ENCODE results near the gene UCK2. TPM values are rescaled to one million over a fixed set of nuclear protein-coding genes. Genes with fewer than 3 reads are reported as not detected.

Gene UCK2
- total RNA-seq, 2 experiments from 2014 or later, result 69.4 to 81.5 TPM

DNA sequence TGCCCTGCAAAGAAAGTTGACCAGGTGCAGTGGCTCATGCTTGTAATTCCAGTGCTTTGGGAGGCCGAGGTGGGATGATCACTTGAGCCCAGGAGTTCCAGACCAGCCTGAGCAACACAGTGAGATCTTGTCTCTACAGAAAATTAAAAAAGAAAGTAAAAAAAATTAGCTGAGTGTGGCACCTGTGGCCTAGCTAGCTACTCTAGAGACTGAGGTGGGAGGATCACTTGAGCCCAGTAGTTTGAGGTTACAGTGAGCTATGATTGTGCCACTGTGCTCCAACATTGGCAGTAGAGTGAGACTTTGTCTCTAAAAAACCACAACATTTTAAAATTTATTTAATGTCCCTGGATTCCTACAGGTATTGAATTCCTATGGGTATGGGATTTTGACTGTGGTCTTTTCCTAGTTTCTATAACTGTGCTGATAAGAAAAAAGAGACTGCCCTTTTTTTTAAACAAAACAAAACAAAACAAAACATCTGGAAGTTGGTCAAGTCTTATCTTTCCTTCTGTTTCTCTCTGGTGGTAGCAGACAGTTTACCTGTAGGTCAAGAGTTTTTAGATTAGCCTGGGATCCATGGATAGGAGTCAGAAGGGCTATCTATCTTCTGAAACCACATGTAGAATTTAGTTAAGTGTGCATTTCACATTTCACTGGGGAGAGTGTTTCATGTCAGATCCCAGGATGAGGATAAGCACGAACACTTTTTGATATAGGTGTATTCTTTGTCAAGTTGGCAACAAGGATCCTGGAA is 18.8 kb downstream of the UCK2 start:
- no peak for DNase-seq
- no peak for ATAC-seq
- intact Hi-C loops (cut with DNase I, micrococcal nuclease), result no loop called here
- no peak overlapping the region for H3K27ac Mint-ChIP-seq
- peaks cover 6% of the 10 kb centered on the region for H3K36me3 Mint-ChIP-seq (ENCODE audit: low read depth)
- ChIA-PET CTCF (interaction anchor here (0.7 kb wide), 1 partner anchor 15 kb away, joined by 3 read pairs; no protein-coding TSS in a partner anchor), POLR2A (no interaction called here)
- no peaks in the 10 kb centered on the region for H3K27me3 Mint-ChIP-seq
- H3K9me3 Mint-ChIP-seq (ENCODE audit: low read depth), result no peaks in the 10 kb centered on the region
- H3K4me3 Mint-ChIP-seq, result no peak overlapping the region
- peaks cover 36% of the 10 kb centered on the region for H3K4me1 Mint-ChIP-seq

DNA sequence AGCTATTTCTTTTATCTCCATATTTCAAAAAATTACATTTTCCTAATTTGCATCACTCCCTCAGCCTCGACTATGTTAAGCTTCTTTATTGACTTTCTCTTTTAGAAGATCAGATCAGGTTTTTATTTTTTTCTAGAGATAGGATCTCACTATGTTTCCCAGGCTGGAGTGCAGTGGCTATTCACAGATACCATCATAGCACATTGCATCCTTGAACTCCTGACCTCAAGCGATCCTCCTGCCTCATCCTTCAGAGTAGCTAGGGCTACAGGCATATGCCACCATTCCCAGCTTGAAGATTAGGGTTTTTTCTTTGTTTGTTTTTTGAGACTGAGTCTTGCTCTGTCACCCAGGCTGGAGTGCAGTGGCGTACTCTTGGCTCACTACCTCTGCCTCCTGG is 20.1 kb downstream of the UCK2 start:
- no peak for ATAC-seq
- H3K27ac Mint-ChIP-seq, result no peak overlapping the region
- H3K27me3 Mint-ChIP-seq, result no peaks in the 10 kb centered on the region
- DNase-seq, result no peak
- H3K4me3 Mint-ChIP-seq, result no peak overlapping the region
- H3K4me1 Mint-ChIP-seq, result peaks cover 34% of the 10 kb centered on the region
- peaks cover 6% of the 10 kb centered on the region for H3K36me3 Mint-ChIP-seq (ENCODE audit: low read depth)
- ChIA-PET POLR2A (no interaction called here), CTCF (interaction anchor here (0.6 to 1.4 kb wide), 2 partner anchors 18 to 105 kb away, joined by 3 to 4 read pairs; no protein-coding TSS in a partner anchor)
- no peaks in the 10 kb centered on the region for H3K9me3 Mint-ChIP-seq (ENCODE audit: low read depth)
- intact Hi-C loops (cut with DNase I, micrococcal nuclease), result no loop called here

DNA sequence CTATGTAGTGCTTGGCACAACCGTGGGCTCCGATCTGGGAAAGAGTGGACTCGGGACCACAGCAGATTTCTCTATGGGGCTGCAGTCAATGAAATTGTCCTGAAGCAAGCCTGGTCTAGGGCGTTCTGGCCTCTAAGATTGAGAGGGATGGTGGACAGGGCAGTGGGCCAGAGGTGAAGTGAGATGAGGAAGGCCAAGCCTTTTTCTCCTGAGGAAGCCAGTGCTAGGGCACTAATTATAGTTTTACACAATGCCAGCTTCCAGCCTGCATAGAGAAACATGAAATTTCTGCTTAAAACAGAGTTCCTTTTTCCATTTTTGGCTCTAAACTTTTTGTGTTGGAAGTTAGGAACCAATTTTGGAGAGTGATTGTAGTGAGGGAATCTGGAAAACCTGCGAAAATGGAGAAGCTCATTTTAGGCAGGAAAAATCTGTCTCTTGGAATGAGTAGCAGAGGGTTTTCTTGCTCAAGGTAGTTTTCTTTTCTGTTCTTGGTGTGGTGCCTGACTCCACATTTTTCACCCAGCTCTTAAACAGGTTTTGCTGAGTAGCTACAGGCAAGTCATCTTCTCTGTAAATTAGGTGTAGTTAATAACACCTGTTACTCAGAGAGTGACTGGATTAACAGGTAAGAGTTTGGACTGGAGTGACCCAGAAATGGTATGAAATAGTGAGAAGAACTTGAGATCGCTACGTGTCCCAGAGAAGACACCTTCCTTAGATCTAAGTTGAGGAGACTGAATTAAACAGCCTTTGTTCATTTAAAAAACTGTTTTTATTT is 22.1 kb downstream of the UCK2 start:
- DNase-seq (no peak), ATAC-seq (no peak)
- intact Hi-C loops (cut with DNase I, micrococcal nuclease), result no loop called here
- no peak overlapping the region for H3K4me3 Mint-ChIP-seq
- ChIA-PET POLR2A (no interaction called here), CTCF (interaction anchor here (0.6 to 1.3 kb wide), 3 partner anchors 42 to 151 kb away, joined by 3 to 4 read pairs (median 3); partner anchors contain the start of gene ALDH9A1)
- peaks cover 6% of the 10 kb centered on the region for H3K36me3 Mint-ChIP-seq (ENCODE audit: low read depth)
- H3K9me3 Mint-ChIP-seq (ENCODE audit: low read depth), result no peaks in the 10 kb centered on the region
- H3K27me3 Mint-ChIP-seq, result no peaks in the 10 kb centered on the region
- peaks cover 25% of the 10 kb centered on the region for H3K4me1 Mint-ChIP-seq
- H3K27ac Mint-ChIP-seq, result no peak overlapping the region

DNA sequence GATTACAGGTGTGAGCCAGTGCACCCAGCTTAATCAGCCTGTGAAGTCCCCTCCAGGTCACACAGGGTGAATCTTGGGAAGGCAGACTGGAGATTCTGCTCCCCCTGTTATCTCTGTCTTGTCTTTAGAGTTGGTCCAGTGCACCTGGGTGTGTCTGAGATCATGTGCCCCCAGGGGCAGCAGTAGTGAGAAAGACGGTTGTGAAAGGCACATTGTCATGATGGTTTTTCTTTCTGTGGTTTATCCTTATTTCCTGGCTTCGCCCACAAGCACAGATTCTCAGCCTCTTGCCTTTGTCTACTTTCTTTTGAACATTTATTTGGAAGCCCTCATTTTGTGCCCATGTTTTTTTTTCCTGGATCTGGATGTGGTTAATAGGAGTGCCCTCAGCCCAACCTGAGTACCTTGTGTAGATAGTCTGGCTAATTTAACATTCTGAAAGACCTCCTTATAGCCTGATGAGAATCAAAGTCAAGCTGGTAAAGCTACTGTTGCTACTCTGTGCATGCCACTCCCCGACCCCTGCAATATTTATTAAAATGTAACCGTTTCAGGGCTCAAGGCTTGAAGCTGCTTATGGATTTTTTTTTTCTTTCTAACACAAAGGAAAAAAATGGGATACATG is 23.7 kb downstream of the UCK2 start:
- Mint-ChIP-seq H3K4me1 (peaks cover 25% of the 10 kb centered on the region), H3K4me3 (no peak overlapping the region), H3K36me3 (ENCODE audit: low read depth) (peaks cover 6% of the 10 kb centered on the region), H3K27me3 (no peaks in the 10 kb centered on the region), H3K27ac (no peak overlapping the region), H3K9me3 (ENCODE audit: low read depth) (no peaks in the 10 kb centered on the region)
- no peak for DNase-seq
- ATAC-seq, result peak; percentile 39
- POLR2A ChIA-PET, result no interaction called here
- CTCF ChIA-PET, result no interaction called here
- intact Hi-C loops (cut with DNase I, micrococcal nuclease), result no loop called here

GRCh38 chr1:165852871-165853270 is 25.5 kb downstream of the UCK2 start:
- POLR2A ChIA-PET, result no interaction called here
- Mint-ChIP-seq H3K4me1 (peaks cover 24% of the 10 kb centered on the region), H3K36me3 (ENCODE audit: low read depth) (peaks cover 3% of the 10 kb centered on the region), H3K27me3 (no peaks in the 10 kb centered on the region), H3K27ac (no peak overlapping the region), H3K9me3 (ENCODE audit: low read depth) (no peaks in the 10 kb centered on the region), H3K4me3 (no peak overlapping the region)
- ATAC-seq (no peak), DNase-seq (no peak)
- intact Hi-C loops (cut with DNase I, micrococcal nuclease), result no loop called here
- CTCF ChIA-PET, result no interaction called here

DNA sequence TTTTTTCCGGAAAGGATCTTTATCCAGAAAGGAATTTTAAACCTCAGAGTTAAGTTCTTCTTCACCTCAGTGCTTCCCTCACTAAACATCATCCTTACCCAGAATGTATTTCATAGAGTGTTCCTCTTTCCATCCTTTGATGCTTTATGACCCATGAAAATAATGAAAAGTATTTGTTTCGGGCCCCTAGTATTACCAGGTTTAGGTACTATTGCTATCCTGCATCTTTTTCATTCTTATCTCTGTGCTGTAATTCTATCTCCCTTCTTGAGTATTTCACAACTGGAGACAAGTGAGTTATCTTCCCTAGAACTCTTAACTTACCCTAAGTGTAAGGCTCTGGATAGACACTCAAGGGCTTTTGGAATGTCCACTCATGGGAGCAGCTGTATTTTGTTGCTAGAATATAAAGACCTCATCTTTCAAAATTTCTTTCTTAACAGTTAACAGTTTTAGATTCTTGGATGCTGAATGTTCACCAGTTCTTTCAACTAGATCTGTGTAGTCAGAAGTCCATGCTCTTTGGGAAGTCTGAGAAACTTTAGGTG is 26.2 kb downstream of the UCK2 start:
- CTCF ChIA-PET, result no interaction called here
- no peaks in the 10 kb centered on the region for H3K9me3 Mint-ChIP-seq (ENCODE audit: low read depth)
- H3K36me3 Mint-ChIP-seq (ENCODE audit: low read depth), result no peaks in the 10 kb centered on the region
- peaks cover 24% of the 10 kb centered on the region for H3K4me1 Mint-ChIP-seq
- intact Hi-C loops (cut with DNase I, micrococcal nuclease), result no loop called here
- H3K27ac Mint-ChIP-seq, result no peak overlapping the region
- POLR2A ChIA-PET, result no interaction called here
- DNase-seq, result no peak
- H3K27me3 Mint-ChIP-seq, result no peaks in the 10 kb centered on the region
- no peak overlapping the region for H3K4me3 Mint-ChIP-seq
- no peak for ATAC-seq

GRCh38 chr1:165854101-165854845 is 26.9 kb downstream of the UCK2 start:
- ChIA-PET CTCF (no interaction called here), POLR2A (no interaction called here)
- H3K27ac Mint-ChIP-seq, result no peak overlapping the region
- ATAC-seq, result no peak
- DNase-seq, result no peak
- H3K9me3 Mint-ChIP-seq (ENCODE audit: low read depth), result no peaks in the 10 kb centered on the region
- no peak overlapping the region for H3K4me3 Mint-ChIP-seq
- H3K27me3 Mint-ChIP-seq, result no peaks in the 10 kb centered on the region
- H3K4me1 Mint-ChIP-seq, result peaks cover 20% of the 10 kb centered on the region
- intact Hi-C loops (cut with DNase I, micrococcal nuclease), result no loop called here
- no peaks in the 10 kb centered on the region for H3K36me3 Mint-ChIP-seq (ENCODE audit: low read depth)

GRCh38 chr1:165855010-165855838 is 27.8 kb downstream of the UCK2 start:
- Mint-ChIP-seq H3K27ac (no peak overlapping the region), H3K27me3 (no peaks in the 10 kb centered on the region), H3K36me3 (ENCODE audit: low read depth) (peaks cover 3% of the 10 kb centered on the region), H3K4me3 (no peak overlapping the region), H3K9me3 (ENCODE audit: low read depth) (no peaks in the 10 kb centered on the region), H3K4me1 (peaks cover 15% of the 10 kb centered on the region)
- CTCF ChIA-PET, result no interaction called here
- intact Hi-C loops (cut with DNase I, micrococcal nuclease), result no loop called here
- ATAC-seq (no peak), DNase-seq (no peak)
- POLR2A ChIA-PET, result no interaction called here

- DNase-seq (no peak), ATAC-seq (no peak)
- Mint-ChIP-seq H3K4me3 (no peak overlapping the region), H3K36me3 (ENCODE audit: low read depth) (peaks cover 4% of the 10 kb centered on the region), H3K4me1 (peaks cover 13% of the 10 kb centered on the region), H3K27me3 (no peaks in the 10 kb centered on the region), H3K27ac (no peak overlapping the region), H3K9me3 (ENCODE audit: low read depth) (no peaks in the 10 kb centered on the region)
- ChIA-PET CTCF (interaction anchor here (0.6 kb wide), 2 partner anchors 19 to 20 kb away, joined by 3 read pairs; no protein-coding TSS in a partner anchor), POLR2A (no interaction called here)
- intact Hi-C loops (cut with DNase I, micrococcal nuclease), result no loop called here
Measured at GRCh38 chr1:165856021-165856420, 28.6 kb downstream of the UCK2 start.

- peaks cover 8% of the 10 kb centered on the region for H3K4me1 Mint-ChIP-seq
- H3K27me3 Mint-ChIP-seq, result no peaks in the 10 kb centered on the region
- no peak overlapping the region for H3K4me3 Mint-ChIP-seq
- CTCF ChIA-PET, result interaction anchor here (0.6 to 0.7 kb wide), 2 partner anchors 19 to 444 kb away, joined by 3 read pairs; no protein-coding TSS in a partner anchor
- no peak for ATAC-seq
- H3K9me3 Mint-ChIP-seq (ENCODE audit: low read depth), result no peaks in the 10 kb centered on the region
- DNase-seq, result no peak
- H3K36me3 Mint-ChIP-seq (ENCODE audit: low read depth), result peaks cover 4% of the 10 kb centered on the region
- H3K27ac Mint-ChIP-seq, result no peak overlapping the region
- intact Hi-C loops (cut with DNase I, micrococcal nuclease), result no loop called here
- POLR2A ChIA-PET, result no interaction called here
Measured at GRCh38 chr1:165856606-165857005, 29.2 kb downstream of the UCK2 start.

Data from activated CD4-positive, alpha-beta T cell treated with anti-CD3 and anti-CD28 coated beads for 36 hours (primary cell).